Right forelimb (tissue), 1 donor: Measurements from ENCODE around the gene ENTR1.
"Not testable (repeated sequence)": the region's sequence is repeated elsewhere in the genome, so short reads cannot be mapped to it uniquely, and the experiment has no call there.

Source experiments
- DNase-seq: peaks from one replicate; pipeline ENCODE4 v3.0.0-alpha.2; 2018

ENTR1 gene

DNA sequence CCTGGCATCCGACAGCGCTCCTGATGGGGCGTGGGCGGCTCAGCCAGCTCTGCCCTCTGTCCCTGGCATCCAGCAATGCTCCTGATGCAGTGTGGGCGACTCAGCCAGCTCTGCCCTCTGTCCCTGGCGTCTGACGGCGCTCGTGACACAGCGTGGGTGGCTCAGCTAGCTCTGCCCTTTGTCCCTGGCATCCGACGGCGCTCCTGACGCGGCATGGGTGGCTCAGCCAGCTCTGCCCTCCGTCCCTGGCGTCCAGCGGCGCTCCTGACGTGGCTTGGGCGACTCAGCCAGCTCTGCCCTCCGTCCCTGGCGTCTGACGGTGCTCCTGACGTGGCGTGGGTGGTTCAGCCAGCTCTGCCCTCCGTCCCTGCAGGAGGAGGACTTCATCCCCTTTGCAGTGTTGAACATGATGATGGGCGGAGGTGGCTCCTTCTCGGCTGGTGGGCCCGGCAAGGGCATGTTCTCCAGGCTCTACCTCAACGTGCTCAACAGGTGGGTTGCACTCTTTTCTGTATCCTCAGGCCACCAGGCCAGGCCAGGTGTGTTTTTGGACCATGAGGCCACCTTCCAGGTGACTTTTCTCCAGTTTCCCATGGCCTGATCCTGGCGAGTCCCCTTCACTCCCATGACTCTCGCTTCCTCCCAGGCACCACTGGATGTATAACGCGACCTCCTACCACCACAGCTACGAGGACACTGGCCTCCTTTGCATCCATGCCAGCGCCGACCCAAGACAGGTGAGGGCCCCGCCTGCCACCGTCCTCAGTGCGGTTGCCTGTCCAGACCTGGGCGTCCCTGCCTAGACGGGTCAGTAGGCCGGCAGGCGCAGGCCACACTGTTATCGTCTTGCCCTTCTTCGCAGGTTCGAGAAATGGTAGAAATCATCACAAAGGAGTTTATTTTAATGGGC lies 8.0 kb upstream of the ENTR1 start:
- DNase-seq: no peak

DNA sequence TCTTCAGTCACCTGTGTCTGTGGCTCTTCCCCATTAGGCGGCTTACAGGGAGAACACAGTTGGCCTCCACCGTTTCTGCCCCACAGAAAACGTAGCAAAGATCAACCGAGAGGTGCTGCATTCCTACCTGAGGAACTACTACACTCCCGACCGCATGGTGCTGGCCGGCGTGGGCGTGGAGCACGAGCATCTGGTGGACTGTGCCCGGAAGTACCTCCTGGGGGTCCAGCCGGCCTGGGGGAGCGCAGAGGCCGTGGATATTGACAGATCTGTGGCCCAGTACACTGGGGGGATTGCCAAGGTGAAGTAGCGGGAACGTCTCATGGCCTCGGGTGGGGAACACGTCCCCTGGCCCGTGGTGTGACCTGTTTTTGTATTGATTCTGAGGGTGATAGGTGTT lies 6.5 kb upstream of the ENTR1 start:
- no peak for DNase-seq

DNA sequence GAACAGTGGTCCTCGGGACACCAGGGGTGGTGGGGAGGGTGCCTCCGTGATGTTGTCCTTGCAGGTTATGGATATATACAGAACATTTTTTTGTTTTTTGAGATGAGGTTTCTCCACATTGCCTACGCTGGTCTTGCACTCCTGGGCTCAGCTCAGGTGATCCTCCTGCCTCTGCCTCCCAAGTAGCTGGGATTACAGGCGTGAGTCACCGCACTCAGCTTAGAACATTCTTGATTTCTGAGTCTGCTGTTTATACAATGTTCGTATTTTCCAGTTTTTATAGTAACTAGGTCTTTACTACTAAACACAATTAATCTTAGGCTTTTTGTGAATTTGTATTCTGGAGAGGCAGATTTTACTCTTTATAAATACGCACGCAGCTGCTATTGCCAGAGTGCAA lies 6.0 kb upstream of the ENTR1 start:
- no peak for DNase-seq

DNA sequence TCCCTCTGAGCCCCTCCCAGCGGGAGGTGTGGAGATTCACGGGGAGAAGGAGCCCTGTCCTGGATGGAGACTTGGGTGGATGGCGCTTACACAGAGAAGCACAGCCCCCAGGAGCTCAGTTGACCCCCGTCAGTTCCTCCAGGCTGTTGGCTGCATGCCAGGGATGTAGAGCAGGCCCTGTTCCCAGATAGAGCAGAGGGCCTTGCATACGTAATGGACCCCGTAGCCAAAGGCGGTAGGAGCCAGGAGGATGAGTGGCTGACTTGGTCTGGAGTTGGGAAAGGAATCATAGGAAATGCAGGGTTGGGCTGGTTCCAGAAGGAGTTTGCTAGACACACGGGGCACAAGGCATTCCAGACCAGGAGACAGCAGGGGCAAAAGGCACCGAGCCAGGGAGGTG lies 2.5 kb upstream of the ENTR1 start:
- no peak for DNase-seq

DNA sequence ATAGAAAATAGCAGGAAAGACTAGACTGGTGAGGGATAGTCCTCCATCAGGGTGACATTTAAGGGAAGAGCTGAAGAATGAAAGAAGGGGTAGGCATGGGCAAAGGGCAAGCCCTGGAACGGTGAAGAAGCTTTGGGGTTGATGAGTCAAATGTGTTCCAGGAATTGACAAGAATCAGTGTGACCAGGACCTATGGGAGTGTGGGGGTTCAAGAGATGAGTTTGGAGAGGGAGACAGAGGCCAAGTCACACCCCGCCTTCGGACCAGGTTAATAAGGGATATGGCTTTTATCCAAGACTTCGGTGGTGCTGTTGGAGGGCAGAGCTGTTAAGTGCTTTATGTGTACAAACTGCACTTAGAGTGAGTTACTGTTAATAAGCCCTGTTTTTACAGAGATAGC lies 964 bp upstream of the ENTR1 start:
- no peak for DNase-seq

DNA sequence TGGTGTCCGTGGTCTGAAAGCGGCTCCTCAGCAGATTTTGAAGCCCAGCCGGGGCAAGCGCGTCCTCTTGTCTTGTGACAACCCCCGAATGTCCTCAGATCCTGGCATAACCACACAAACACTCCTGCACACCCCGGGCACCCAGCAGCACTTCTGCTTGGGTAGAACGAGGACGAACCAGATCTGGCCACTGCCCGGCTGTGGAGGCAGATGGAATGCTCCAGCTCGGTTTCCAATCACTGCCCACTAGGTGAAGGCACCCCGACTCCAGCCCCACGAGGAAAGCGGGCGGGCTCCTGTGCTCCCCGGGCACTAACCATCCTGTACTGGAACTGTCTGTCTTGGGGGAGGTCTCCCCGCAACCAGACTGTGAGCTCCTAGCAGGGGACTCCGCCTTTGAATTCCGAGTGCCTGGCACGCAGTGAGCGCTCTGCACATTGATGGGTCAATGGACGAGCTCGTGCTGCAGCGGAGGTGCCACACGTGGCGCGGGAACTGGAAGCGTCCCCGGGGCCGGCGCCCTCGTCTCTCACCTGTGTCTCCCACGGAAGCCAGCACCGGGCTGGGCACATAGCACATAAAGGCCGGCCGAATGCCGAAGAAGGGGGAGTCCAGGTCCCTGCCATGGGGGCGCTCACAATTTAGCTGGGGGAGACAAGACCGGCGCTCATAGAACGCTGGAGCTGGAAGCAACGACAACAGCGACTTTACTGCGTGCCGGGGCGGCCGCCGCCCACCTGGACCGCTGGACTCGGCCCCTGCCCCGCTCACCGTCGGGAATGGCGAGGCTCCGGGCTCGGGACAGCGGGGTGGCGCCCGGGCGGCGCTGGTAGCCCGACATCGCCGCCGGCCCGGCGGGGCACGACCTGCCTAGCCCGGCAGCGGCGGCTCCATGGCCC lies 608 bp downstream of the ENTR1 start:
- no peak for DNase-seq

DNA sequence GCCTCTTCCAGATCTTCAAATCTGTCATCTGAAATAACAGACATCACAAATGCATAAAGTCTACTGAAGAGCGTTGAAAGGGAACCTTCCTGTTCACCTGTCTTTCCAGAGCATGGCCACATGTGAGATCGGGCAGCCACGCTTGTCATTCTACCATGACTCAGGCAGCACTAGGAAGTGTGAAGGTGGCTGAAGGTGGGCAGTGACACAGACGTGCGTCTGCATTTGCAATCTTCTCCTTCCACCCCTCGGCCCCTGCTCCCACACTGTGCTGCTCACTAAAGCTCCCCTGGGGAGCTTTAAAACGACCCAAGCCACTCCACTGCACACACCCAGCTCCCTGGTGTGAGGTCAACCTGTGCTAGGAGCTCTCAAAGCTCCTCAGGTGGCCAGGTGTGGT lies 2.5 kb downstream of the ENTR1 start:
- DNase-seq: no peak

DNA sequence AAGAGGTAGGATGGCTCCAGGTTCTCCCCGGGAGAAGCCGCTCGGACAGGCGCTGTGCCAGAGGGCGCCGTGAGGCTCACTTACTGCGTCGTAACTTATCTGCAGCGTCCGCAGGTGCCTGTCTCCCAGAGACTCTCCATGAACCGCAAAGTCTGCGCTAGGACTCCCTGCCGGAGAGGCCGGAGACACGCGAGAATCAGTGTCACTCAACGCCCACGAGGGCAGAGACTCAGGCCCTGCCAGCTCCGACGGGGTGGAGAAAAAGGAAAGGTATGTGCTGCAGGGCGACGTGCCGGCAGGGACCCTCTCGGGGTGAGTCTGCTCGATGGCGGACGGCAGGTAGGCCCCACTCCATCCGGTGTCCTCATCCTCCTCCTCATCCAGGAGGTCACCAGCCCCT lies 3.4 kb downstream of the ENTR1 start:
- not testable (repeated sequence) for DNase-seq

DNA sequence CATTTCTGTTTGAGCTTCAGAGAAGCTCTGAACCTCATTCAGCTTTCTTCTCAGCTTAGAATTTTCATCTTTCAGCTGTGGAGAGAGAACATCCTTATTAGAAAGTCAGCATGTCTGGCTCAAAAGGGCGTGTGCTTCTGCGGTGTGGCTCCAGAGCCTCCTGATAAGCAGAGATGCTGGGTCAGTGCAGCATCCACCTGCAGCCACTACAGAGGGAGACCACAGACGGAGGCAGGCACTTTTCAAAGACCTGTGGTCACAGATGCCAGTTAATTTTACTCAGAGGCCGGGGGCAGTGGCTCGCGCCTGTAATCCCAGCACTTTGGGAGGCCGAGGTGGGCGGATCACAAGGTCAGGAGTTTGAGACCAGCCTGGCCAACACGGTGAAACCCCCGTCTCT lies 4.5 kb downstream of the ENTR1 start:
- not testable (repeated sequence) for DNase-seq

DNA sequence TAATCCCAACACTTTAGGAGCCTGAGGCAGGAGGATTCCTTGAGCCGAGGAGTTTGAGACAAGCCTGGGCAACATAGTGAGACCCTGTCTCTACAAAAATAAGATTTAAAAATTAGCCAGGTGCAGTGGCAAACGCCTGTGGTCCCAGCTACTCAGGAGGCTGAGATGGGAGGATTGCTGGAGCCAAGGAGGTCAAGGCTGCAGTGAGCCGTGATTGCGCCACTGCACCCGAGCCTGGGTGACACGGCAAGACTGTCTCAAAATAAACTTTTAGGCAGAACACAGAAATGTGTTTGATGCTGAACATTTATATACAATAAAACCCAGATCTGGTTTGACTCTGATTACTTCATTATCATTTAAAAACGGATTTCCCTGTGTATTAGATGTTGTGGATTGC lies 4.9 kb downstream of the ENTR1 start:
- DNase-seq: no peak

DNA sequence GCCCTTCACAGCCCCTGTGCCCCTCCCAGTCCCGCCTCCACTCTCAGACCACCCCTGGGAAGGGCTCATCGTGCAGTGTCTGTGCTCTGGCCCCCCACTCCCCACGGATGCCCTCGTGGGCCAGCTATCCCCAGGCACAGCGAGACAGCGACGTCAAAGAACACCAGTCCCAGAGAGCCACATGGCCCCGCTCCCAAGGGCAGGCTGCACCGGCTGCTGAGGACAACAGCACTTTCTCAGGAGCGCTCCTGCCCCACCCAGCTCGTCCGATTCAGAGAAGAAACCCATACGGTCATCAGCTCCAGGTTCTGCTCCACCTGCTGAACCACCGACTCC lies 5.6 kb downstream of the ENTR1 start:
- DNase-seq: no peak

DNA sequence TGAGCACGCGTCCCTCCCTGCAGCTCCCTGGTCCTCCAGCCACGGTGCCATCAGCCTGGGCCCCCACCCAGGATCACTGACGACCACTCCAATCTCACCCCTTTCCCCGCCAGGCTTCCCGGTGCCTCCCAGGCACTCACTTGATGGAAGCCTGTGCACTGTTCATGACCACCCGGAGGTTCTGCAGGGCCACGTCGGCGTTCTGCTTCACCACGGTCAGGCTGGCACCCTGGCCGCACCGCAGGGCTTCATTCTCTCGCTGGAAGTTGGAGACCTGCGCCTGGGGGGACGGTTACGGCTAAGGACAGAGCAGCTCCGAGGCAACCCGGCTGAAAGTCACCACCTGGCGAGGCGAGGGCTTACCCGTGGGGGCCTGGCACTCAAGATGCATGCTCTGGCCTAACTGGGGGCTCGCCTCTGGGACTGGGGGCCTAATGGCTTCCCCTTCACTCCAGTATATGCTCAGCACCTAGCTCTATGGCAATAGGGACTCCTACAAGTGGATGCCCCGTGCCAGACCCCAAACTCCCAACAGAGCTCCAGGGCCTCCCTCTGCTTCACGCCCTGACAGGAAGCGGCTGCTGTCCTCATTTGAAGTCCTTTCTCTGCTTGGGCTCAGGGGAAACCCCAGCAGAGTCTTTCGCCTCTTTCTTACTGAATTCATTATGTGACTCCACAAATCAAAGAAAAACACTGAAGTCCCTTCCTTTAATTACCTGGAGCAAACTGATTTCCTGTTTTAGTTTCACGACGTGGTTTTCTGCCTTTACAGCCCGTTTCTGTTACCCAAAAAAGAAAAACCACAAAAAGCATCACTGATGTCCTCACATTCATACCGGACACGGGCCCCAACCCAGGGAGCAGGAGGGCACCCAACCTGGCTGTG lies 6.3 kb downstream of the ENTR1 start:
- no peak for DNase-seq

DNA sequence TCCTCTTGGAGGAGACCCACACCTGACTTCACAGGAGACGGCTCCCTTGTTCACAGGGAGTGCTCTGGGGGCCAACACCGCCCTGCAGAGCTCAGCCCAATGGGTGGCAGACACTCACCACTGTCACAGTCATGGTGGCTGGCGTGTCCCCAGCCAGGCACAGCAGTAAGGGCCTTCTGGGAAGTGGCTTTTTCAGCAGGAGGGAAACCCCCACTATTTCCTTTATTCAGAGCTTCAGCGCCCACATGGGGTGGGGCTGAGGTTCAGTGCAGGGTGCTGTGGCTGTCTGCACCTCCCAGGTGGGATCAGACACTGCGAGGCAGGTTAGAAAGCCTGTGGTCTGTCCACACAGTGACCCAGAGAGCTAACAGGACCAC lies 6.9 kb downstream of the ENTR1 start:
- no peak for DNase-seq

DNA sequence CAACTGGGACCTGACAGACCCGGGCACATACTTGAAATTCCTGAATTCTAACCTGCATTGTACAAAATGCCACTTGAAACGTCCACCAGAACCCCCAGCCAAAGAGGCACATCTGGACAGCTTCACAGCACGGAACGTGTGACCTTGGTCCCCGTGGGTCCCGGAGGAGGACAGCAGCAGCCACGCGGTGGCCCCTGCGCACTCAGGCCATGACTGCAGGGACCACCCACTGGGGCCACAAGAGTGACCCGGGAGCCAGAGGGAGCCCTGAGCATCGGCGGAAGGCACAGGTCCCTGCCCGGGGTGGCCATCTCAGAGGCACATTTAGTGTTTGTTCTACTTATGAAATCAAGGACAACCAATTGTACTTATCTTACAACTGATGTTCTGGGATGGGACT lies 8.3 kb downstream of the ENTR1 start:
- no peak for DNase-seq

DNA sequence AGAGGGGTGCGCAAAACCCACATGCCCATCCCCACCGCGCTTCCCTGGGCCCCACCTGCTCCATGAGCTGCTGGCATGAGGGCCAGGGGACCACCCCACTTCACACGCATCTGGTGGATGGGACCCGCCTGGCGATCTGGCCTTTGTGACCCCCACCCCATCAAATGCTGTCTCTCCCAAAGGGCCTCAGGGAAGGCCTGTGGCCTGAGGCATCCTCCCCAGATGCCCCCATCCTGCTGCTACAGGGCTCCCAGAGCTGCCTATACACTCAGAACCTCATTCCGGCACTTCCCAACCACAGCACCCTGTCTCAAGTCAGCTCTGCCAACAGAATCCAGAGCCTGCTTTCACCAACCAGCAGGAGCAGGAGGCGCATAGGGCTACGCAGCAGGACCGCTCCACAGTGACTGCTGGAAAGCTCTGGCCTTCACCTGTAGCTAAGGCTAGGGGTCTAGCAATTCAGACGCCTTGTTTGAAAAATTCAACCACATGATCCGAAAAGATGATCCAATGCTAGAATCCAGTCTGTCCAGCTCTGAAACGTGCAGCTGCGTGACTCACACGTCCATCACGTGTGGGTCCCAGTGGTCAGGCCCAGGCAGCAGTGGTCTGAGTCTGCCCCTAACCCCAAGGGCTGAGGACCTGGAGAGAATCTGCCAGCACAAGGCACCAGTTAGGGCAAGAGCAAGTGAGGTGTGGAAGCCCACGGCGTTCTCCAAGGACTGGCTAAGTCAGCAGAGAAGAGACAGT lies 9.1 kb downstream of the ENTR1 start:
- DNase-seq: no peak

DNA sequence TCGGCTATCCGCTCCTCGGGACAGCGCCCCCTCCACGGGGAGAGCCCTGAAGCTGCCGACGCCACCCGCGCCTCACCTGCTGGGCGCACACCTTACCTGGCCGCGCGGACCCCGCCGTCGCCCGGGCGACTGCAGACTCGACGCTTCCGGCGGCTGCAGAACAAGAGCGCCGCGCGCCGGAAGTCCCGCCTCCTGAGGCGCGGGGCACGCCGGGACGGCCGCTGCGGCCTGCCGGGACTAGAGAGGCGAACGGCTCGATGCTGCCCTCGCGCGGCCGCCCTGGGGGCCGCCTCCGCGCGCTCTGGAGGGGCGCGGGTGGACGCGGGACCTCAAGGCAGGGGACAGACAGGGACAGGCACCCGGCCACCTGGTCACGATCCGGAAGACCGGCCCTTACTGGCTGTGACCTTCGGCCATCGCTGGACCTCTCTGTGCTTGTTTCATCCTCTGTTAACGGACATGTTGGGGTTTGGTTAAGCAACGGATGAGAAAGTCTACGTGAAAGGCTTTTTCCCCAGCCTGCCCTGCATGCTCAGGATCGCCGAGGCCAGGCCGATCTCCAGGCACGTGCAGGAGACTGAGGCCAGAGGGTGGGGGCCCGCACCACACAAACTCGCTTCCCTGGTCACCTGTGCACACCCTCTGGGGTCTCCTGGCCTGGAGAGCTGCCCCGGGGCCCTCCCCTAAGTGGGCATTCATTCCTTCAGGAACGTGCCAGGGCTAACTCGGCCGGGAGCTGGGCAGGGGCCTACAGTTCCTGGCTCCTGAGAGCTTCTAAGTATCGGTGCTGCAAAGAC lies 10.2 kb downstream of the ENTR1 start, which contains the start of gene SNAPC4:
Gene SNAPC4, minus strand, starts transcription at position 133 of the 797 bp plus-strand sequence. CDS start 1,742 bp downstream, outside the sequence.
- peak; percentile 93 for DNase-seq

DNA sequence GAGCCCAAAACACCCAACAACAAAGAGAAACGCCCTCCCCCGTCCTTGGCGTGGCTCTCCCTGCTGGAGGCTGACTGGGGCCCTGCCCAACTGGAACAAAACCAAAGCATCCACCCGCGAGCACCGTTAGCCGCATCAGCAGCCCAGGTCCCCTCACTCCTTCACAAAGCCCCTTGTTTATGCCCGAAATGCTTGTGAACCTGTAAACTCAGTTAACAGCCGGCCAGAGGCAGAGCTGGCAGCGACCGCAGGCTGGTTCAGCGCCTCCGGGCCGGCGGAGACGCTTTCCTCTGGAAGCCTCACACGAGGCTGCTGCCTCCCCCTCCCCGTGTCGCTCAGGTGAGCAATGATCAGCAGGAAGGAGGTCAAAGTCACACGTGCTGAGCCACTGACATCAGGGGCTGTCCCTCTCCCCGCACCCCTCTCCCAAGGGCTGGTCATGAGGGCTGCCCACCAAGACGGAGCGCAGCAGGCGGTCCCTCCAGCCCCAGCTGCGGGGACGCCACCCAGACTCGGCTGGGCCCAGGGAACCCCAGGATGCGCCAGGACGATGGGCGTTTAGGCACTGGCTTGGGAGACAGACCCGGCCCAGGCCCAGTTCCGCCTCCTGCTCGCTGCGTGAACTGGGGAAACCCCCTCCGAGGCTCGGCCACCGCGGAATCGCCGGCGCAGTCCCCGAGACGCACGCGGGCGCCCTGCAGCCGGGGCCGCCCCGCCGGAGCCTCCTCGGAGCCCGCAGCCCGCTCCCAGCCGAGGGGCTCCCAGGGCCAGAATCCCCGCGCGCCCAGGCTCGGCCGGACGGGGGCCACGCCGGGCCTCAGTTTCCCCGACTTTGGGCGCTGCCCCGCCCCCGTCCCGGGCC lies 11.0 kb downstream of the ENTR1 start:
- no peak for DNase-seq

DNA sequence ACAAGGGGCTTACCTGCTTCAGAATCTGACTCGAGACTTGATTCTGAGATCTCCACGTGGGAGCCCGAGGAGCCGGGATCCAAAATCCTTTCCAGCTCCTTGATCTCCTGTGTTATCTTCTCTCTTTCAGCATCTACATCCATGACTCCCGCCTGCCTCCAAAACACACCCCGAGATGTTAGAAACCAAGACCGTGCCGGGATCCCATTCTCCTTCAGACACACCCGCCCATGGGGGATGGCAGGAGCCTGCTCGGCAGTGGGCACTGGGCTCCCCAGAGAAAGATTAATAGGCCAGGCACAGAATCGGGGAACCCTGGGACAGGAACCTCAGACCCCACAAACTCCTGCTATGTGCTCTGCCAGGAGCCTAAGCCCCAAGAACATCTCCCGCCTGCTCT lies 12.1 kb downstream of the ENTR1 start:
- DNase-seq: no peak

DNA sequence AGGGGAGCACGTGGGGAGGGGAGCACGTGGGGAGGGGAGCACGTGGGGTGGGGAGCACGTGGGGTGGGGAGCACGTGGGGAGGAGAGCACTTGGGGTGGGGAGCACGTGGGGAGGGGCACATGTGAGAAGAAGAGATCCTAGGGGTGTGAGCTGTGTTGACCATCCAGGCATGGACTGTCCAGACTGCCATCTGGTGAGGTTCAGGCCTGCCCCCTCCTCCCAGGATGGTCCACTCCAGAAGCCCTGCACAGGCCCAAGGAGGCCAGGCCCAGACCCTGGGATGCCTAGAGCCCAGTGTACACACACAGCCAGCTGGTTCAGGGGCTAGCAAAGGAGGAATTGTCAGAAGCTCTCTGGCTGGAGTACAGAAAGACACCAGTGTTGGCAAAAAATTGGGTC lies 12.8 kb downstream of the ENTR1 start:
- no peak for DNase-seq

DNA sequence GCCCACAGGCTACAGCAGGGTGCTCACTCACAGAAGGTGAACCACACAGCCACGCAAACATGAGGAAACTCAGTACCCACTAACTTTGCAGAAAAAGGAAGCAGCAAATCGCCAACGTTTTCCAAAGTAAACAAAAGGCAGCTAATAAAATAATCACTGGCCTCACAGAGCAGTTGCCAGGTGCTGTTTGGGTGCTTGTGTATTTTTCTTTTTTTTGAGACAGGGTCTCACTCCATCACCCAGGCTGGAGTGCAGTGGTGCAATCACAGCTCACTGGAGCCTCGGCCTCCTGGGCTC lies 14.2 kb downstream of the ENTR1 start:
- DNase-seq: no peak
